ENCODE data around the gene MAPT. TPM values are rescaled to one million over a fixed set of nuclear protein-coding genes. Genes with fewer than 3 reads are reported as not detected.

MAPT gene
- total and polyA plus RNA-seq, 2 of the 13 experiments (the other 11 are each of a cell fraction or from before 2014, with no cell fraction given), result 2.1 to 2.8 TPM

- TF ChIP-seq, protein P1, sequence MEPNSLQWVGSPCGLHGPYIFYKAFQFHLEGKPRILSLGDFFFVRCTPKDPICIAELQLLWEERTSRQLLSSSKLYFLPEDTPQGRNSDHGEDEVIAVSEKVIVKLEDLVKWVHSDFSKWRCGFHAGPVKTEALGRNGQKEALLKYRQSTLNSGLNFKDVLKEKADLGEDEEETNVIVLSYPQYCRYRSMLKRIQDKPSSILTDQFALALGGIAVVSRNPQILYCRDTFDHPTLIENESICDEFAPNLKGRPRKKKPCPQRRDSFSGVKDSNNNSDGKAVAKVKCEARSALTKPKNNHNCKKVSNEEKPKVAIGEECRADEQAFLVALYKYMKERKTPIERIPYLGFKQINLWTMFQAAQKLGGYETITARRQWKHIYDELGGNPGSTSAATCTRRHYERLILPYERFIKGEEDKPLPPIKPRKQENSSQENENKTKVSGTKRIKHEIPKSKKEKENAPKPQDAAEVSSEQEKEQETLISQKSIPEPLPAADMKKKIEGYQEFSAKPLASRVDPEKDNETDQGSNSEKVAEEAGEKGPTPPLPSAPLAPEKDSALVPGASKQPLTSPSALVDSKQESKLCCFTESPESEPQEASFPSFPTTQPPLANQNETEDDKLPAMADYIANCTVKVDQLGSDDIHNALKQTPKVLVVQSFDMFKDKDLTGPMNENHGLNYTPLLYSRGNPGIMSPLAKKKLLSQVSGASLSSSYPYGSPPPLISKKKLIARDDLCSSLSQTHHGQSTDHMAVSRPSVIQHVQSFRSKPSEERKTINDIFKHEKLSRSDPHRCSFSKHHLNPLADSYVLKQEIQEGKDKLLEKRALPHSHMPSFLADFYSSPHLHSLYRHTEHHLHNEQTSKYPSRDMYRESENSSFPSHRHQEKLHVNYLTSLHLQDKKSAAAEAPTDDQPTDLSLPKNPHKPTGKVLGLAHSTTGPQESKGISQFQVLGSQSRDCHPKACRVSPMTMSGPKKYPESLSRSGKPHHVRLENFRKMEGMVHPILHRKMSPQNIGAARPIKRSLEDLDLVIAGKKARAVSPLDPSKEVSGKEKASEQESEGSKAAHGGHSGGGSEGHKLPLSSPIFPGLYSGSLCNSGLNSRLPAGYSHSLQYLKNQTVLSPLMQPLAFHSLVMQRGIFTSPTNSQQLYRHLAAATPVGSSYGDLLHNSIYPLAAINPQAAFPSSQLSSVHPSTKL (CRISPR knock-in tag; IDR thresholded peaks at IDR 0.05), result peak; percentile 10; the same call in 1 of the 2 replicates
- TF ChIP-seq HNF1B (CRISPR knock-in tag; IDR thresholded peaks at IDR 0.05), result peak; percentile 50; the same call in 1 of the 2 replicates
- TF ChIP-seq MTA1 (CRISPR knock-in tag; IDR thresholded peaks at IDR 0.05; ENCODE audit: borderline replicate concordance), result peak; percentile 64; the same call in 1 of the 2 replicates
- 0 out of 2 replicates have a peak, but pooled peaks have one; percentile 57 for TF ChIP-seq HNRNPL (IDR thresholded peaks at IDR 0.05; ENCODE audit: low read depth, low read length)
- peak; percentile 46; the same call in 1 of the 2 replicates for TF ChIP-seq ZNF749 (CRISPR knock-in tag; IDR thresholded peaks at IDR 0.05; ENCODE audit: borderline replicate concordance)
- 0 out of 2 replicates have a peak, but pooled peaks have one; percentile 17 for TF ChIP-seq ZNF709 (CRISPR knock-in tag; IDR thresholded peaks at IDR 0.05)
- no peak for TF ChIP-seq ZNF275 (CRISPR knock-in tag; IDR thresholded peaks at IDR 0.05; ENCODE audit: borderline replicate concordance)
- TF ChIP-seq NFIC (IDR thresholded peaks at IDR 0.05; ENCODE audit: low read length), result no peak
- 0 out of 2 replicates have a peak, but pooled peaks have one; percentile 74 for TF ChIP-seq ZNF30 (CRISPR knock-in tag; IDR thresholded peaks at IDR 0.05)
- TF ChIP-seq, protein P2, sequence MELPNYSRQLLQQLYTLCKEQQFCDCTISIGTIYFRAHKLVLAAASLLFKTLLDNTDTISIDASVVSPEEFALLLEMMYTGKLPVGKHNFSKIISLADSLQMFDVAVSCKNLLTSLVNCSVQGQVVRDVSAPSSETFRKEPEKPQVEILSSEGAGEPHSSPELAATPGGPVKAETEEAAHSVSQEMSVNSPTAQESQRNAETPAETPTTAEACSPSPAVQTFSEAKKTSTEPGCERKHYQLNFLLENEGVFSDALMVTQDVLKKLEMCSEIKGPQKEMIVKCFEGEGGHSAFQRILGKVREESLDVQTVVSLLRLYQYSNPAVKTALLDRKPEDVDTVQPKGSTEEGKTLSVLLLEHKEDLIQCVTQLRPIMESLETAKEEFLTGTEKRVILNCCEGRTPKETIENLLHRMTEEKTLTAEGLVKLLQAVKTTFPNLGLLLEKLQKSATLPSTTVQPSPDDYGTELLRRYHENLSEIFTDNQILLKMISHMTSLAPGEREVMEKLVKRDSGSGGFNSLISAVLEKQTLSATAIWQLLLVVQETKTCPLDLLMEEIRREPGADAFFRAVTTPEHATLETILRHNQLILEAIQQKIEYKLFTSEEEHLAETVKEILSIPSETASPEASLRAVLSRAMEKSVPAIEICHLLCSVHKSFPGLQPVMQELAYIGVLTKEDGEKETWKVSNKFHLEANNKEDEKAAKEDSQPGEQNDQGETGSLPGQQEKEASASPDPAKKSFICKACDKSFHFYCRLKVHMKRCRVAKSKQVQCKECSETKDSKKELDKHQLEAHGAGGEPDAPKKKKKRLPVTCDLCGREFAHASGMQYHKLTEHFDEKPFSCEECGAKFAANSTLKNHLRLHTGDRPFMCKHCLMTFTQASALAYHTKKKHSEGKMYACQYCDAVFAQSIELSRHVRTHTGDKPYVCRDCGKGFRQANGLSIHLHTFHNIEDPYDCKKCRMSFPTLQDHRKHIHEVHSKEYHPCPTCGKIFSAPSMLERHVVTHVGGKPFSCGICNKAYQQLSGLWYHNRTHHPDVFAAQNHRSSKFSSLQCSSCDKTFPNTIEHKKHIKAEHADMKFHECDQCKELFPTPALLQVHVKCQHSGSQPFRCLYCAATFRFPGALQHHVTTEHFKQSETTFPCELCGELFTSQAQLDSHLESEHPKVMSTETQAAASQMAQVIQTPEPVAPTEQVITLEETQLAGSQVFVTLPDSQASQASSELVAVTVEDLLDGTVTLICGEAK (IDR thresholded peaks at IDR 0.05), result no peak
- TF ChIP-seq, protein P2 (CRISPR knock-in tag; IDR thresholded peaks at IDR 0.05), result peak; percentile 49; the same call in 1 of the 2 replicates
These were observed 117.6 kb downstream of the MAPT start (continued) for GRCh38 chr17:46011711-46012505.

Data from HepG2 (cell line).